ENCODE data around the gene RHBDD2. TPM values are rescaled to one million over a fixed set of nuclear protein-coding genes. Genes with fewer than 3 reads are reported as not detected.
A peak's percentile ranks its signal among the peaks of the same experiment; 100 is the strongest.

RHBDD2 gene
- total RNA-seq, 4 donors from 2014 or later, result 68.6 to 90.6 (median 74.5) TPM

GRCh38 chr7:75875113-75876080 lies 3.4 kb upstream of the RHBDD2 start:
- DNase-seq (ENCODE audit: low spot score in 2 of 2), result no peak
- Histone ChIP-seq H3K4me1 (peaks cover 0 to 19% (median 6%) of the 10 kb centered on the region in 4 donors), H3K9me3 (no peaks in the 10 kb centered on the region), H3K36me3 (no peaks in the 10 kb centered on the region), H3K27ac (no peak overlapping the region), H3K4me3 (no peak overlapping the region), H3K27me3 (no peaks in the 10 kb centered on the region)
- TF ChIP-seq CTCF (IDR thresholded peaks at IDR 0.05) (no peak), EP300 (IDR thresholded peaks at IDR 0.05) (no peak), POLR2A (IDR thresholded peaks at IDR 0.05) (no peak)
- 87 to 92% methylated on average over 21 of the region's 21 CpGs for WGBS, 2 donors

- no peak overlapping the region for H3K4me3 ChIP-seq
- 64 to 66% methylated on average over 11 of the region's 11 CpGs for WGBS, 2 donors
- H3K27ac ChIP-seq, result no peak overlapping the region
- no peak for DNase-seq (ENCODE audit: low spot score in 2 of 2)
- H3K36me3 ChIP-seq, result peaks cover 0 to 6% (median 3%) of the 10 kb centered on the region in 3 donors
- no peak for TF ChIP-seq CTCF (IDR thresholded peaks at IDR 0.05)
- no peak for TF ChIP-seq EP300 (IDR thresholded peaks at IDR 0.05)
- TF ChIP-seq POLR2A (IDR thresholded peaks at IDR 0.05), result no peak
- H3K27me3 ChIP-seq, result no peaks in the 10 kb centered on the region
- H3K4me1 ChIP-seq, result peaks cover 0 to 28% (median 11%) of the 10 kb centered on the region in 4 donors
- H3K9me3 ChIP-seq, result no peaks in the 10 kb centered on the region
Measured at GRCh38 chr7:75876126-75876881, 2.5 kb upstream of the RHBDD2 start.

GRCh38 chr7:75878312-75878768 lies 494 bp upstream of the RHBDD2 start:
- 13 to 14% methylated on average over 10 of the region's 10 CpGs for WGBS, 2 donors
- TF ChIP-seq EP300 (IDR thresholded peaks at IDR 0.05) (no peak), CTCF (IDR thresholded peaks at IDR 0.05) (no peak), POLR2A (IDR thresholded peaks at IDR 0.05) (no peak)
- Histone ChIP-seq H3K9me3 (no peaks in the 10 kb centered on the region), H3K36me3 (peaks cover 0 to 24% (median 6%) of the 10 kb centered on the region in 3 donors), H3K4me1 (peaks cover 0 to 32% (median 11%) of the 10 kb centered on the region in 4 donors), H3K27me3 (no peaks in the 10 kb centered on the region), H3K4me3 (peak overlapping the region in 3 of 4 donors; percentile 82 to 96 (median 94)), H3K27ac (peak overlapping the region; percentile 81 to 93 (median 90))
- DNase-seq (ENCODE audit: low spot score in 2 of 2), result no peak

- Histone ChIP-seq H3K27ac (peak overlapping the region in 3 of 4 donors; percentile 77 to 92 (median 82)), H3K9me3 (no peaks in the 10 kb centered on the region), H3K4me1 (peaks cover 0 to 32% (median 11%) of the 10 kb centered on the region in 4 donors), H3K27me3 (no peaks in the 10 kb centered on the region), H3K4me3 (peak overlapping the region; percentile 50 to 96 (median 88)), H3K36me3 (peaks cover 0 to 38% (median 6%) of the 10 kb centered on the region in 3 donors)
- 13 to 15% methylated on average over 8 of the region's 8 CpGs for WGBS, 2 donors
- DNase-seq (ENCODE audit: low spot score in 2 of 2), result no peak
- TF ChIP-seq POLR2A (IDR thresholded peaks at IDR 0.05) (no peak), EP300 (IDR thresholded peaks at IDR 0.05) (no peak), CTCF (IDR thresholded peaks at IDR 0.05) (no peak)
Measured at GRCh38 chr7:75879771-75880184, 944 bp downstream of the RHBDD2 start.

All from tibial nerve (tissue), 4 donors.